HS-5 (cell line): ENCODE measurements around the gene MACROD2.

Experiments
- DNase-seq: peaks from one replicate; pipeline ENCODE4 v3.0.0-alpha.2; 2012; ENCODE audit warnings: low read depth

Gene MACROD2

GRCh38 chr20:14815340-14815739 is 820.0 kb downstream of the MACROD2 start:
- no peak for DNase-seq

GRCh38 chr20:14816471-14816870 is 821.2 kb downstream of the MACROD2 start:
- DNase-seq: no peak

- no peak for DNase-seq
These were observed 821.8 kb downstream of the MACROD2 start for GRCh38 chr20:14817101-14817500.

GRCh38 chr20:14820771-14821170 is 825.5 kb downstream of the MACROD2 start:
- DNase-seq: no peak

- DNase-seq: no peak
These were observed 825.9 kb downstream of the MACROD2 start for GRCh38 chr20:14821251-14821650.

GRCh38 chr20:14824996-14825395 is 829.7 kb downstream of the MACROD2 start:
- no peak for DNase-seq

GRCh38 chr20:14826543-14827313 is 831.4 kb downstream of the MACROD2 start:
- DNase-seq: no peak

GRCh38 chr20:14828459-14828858 is 833.1 kb downstream of the MACROD2 start:
- DNase-seq: no peak

GRCh38 chr20:14829906-14830305 is 834.6 kb downstream of the MACROD2 start:
- no peak for DNase-seq

- DNase-seq: no peak
These were observed 835.1 kb downstream of the MACROD2 start for GRCh38 chr20:14830466-14830865.

- DNase-seq: no peak
These were observed 835.6 kb downstream of the MACROD2 start for GRCh38 chr20:14830899-14831298.

- DNase-seq: no peak
These were observed 837.3 kb downstream of the MACROD2 start for GRCh38 chr20:14832630-14833029.

- DNase-seq: no peak
These were observed 843.6 kb downstream of the MACROD2 start for GRCh38 chr20:14838663-14839628.

GRCh38 chr20:14845199-14846160 is 850.2 kb downstream of the MACROD2 start:
- DNase-seq: no peak

- DNase-seq: no peak
These were observed 853.5 kb downstream of the MACROD2 start for GRCh38 chr20:14848806-14849205.

GRCh38 chr20:14853079-14853478 is 857.8 kb downstream of the MACROD2 start:
- DNase-seq: no peak

GRCh38 chr20:14855171-14855570 is 859.9 kb downstream of the MACROD2 start:
- no peak for DNase-seq

- DNase-seq: no peak
These were observed 864.3 kb downstream of the MACROD2 start for GRCh38 chr20:14859627-14860026.

GRCh38 chr20:14860410-14860814 is 865.1 kb downstream of the MACROD2 start:
- DNase-seq: no peak

GRCh38 chr20:14861028-14861699 is 865.8 kb downstream of the MACROD2 start:
- DNase-seq: no peak

- DNase-seq: no peak
These were observed 869.9 kb downstream of the MACROD2 start for GRCh38 chr20:14865169-14865568.
